Suprapubic skin (tissue), 3 donors: ENCODE data around the gene GLIS2.

Experiments
- POLR2A ChIP-seq, 2 donors: fragments of 450-650 bp; IDR thresholded peaks; one replicate each; pipeline ENCODE4 v1.6.1; 2017; ENCODE audit warnings: antibody characterized with exemption in 2 of 2, mild to moderate bottlenecking in 2 of 2, moderate library complexity in 2 of 2
- TF ChIP-seq, protein P1 (sequence below), 2 donors: fragments of 200-600 bp in 1 of 2; fragments of 450-650 bp in 1 of 2; sonication (generic) in 1 of 2; IDR thresholded peaks; one replicate each; pipeline ENCODE4 v1.5.1; 2016 to 2019; ENCODE audit warnings: antibody characterized with exemption in 2 of 2, mild to moderate bottlenecking in 1 of 2, moderate library complexity in 1 of 2

DNA sequence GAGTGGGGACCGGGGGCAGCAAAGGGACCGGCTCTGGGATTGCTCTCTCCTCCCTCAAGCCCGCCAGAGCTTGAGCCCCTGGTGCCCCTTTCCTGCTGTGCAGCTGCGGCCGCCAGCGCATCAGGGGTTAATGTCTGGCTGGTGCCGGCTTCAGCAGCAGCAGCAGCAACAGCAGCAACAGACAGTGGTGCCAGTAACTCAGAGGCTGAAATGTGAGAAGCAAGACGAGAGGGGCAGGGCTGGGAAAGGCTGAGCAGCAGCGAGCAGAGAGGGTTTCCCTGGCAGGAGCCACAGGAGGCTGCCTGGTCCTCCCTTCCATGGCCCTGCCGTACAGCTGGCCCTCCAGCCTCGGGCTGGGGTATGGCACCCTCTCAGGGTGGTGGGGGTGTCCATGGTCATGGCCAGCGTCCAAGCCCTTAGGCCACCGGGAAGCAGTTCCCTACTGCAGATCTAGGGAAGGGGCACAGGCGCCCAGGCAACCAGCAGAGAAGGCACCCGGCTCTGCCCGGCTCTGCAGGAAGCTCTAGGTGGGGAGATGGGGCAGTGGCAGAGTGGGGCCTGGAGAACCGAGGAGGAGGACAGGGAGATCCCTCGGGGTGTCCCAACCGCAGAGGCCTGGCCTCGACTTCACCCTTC lies 21.9 kb upstream of the GLIS2 start:
- TF ChIP-seq, protein P1, sequence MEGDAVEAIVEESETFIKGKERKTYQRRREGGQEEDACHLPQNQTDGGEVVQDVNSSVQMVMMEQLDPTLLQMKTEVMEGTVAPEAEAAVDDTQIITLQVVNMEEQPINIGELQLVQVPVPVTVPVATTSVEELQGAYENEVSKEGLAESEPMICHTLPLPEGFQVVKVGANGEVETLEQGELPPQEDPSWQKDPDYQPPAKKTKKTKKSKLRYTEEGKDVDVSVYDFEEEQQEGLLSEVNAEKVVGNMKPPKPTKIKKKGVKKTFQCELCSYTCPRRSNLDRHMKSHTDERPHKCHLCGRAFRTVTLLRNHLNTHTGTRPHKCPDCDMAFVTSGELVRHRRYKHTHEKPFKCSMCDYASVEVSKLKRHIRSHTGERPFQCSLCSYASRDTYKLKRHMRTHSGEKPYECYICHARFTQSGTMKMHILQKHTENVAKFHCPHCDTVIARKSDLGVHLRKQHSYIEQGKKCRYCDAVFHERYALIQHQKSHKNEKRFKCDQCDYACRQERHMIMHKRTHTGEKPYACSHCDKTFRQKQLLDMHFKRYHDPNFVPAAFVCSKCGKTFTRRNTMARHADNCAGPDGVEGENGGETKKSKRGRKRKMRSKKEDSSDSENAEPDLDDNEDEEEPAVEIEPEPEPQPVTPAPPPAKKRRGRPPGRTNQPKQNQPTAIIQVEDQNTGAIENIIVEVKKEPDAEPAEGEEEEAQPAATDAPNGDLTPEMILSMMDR (IDR thresholded peaks at IDR 0.05) = no peak
- TF ChIP-seq POLR2A (IDR thresholded peaks at IDR 0.05) = no peak
